ENCODE results near the gene SLC23A3.

The SLC23A3 gene

DNA sequence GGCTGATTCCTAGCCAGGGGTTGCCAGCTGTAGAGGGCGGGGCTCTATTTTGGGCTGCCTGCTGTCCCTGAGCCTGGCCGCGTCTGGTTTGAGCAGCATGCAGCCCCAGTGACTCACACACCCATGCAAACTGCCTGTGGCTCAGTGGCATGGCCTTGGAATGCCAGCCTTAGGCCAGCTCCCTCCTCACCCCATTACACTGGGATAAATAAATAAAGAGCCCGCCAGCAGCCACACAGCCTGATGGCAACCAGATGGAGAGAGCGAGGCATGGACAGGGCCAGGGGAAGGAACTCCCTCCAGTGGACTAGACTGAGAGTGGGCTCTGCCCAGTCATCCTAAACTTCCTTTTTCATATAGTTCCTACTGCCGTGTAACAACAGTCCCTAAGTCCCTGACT is 27.5 kb downstream of the SLC23A3 start:
- peak; percentile 77 for DNase-seq (ENCODE audit: low read depth, low spot score)

DNA sequence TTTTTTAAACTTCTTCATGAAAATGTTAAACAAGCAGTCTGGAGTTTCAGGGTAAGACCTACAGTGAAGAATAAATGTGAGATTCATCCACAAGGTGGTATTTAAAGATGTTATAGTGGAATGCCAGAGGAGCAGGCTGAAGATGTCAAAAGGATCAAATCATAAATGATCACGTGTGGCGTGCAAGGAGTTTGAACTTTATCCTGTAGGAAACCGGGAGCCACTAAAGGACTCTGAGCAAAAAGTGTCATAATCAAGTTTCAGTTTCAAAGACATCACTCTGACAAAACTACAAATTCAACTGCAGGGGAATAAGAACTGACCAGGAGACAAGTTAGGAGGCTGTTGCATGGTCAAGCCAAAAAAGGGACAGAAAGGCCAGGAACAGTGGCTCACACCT is 29.1 kb downstream of the SLC23A3 start:
- DNase-seq (ENCODE audit: low read depth, low spot score), result no peak

DNA sequence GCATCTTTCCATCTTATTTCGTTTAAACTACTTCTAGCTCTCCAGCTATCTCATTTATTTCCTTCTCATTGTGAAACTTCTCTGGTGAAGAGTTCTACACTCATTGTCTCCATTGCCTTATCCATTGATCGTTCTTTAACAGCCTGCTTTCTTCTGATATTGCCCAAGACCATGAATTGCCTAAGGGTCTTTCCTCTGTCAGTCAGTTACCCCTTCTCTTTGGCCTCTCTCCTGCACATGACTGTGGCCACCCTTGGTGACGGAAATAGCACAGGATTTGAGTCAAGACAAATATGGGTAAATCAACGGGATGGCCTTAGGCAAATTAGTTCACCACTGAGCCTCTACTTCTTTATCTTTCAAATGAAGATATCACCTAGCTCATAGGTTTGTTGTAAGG is 35.9 kb downstream of the SLC23A3 start:
- DNase-seq (ENCODE audit: low read depth, low spot score), result no peak

DNA sequence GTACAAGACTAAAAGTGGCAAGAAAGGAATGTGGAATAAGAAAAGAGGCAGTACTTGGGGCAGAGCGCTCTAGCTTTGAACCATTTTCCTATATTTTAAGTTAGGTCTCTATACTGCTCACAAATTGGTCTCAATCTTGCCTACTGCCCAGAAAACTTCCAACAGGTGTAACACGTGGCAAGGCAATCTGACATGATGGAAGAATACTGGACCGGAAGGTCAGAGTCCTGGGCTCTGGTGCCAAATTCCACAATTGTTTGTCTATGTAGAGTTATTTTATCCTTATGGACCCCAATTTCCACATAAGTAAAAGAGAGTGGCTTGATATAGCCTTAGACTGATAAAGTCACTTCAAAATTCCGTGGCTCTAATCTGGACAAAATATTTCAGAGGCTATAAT is 38.1 kb downstream of the SLC23A3 start:
- DNase-seq (ENCODE audit: low read depth, low spot score), result no peak

DNA sequence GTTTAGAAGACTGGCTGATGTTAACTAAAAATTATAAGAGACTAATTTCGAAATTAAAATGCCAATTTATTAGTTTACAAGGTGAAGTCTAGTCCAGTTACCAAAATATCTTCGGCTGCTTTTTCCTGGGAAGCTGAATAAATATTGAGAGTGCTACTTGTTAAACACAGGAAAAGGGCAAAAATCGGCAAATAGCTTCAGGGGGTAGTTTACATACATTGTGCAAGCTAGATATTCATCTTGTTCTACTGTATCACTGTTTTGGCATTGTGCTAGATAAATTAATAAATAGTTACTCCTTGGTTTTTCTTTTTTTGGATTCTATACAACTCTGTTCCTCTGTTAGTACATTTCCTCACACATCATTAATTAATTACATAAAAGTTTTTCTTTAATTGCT is 38.5 kb downstream of the SLC23A3 start:
- DNase-seq (ENCODE audit: low read depth, low spot score), result no peak

DNA sequence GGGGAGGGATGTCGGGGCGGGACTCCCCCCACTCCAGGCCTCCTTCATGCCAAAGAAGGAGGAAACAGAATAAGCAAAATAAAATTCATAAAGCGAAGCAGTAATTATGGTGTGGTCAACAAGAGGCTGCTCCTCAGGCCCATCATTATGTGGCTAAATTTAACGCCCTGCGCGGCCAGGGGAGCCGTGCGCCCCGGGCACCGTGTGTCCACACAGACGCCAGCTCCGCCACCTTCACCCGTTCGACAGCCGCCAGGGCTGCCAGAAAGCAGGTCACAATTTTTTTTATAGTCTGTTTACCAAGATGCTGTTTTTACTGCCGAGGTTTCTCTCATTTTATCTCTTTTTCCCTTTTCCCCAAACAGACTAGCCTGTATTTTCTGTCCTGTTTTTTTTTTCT is 40.2 kb downstream of the SLC23A3 start:
- DNase-seq (ENCODE audit: low read depth, low spot score), result no peak

DNA sequence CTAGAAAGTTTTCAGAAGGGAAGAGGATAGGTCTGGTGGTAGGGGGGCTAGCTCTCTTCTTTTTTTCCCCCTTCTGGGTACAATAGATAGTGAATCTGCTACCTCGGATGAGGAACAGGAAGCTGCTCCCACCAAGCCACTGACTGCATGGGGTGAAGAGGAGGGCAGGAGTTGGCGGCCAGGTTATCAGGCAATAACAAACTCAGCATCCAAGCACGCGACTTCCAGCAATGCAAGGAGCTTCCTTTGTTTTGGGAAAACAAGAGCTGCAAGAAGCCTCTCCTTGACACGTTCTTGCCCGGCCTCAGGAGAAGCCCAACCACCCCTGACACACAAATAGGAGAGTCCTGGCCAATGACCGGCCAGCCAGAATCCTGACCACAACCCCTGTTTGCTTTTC is 41.4 kb downstream of the SLC23A3 start:
- DNase-seq (ENCODE audit: low read depth, low spot score), result no peak

DNA sequence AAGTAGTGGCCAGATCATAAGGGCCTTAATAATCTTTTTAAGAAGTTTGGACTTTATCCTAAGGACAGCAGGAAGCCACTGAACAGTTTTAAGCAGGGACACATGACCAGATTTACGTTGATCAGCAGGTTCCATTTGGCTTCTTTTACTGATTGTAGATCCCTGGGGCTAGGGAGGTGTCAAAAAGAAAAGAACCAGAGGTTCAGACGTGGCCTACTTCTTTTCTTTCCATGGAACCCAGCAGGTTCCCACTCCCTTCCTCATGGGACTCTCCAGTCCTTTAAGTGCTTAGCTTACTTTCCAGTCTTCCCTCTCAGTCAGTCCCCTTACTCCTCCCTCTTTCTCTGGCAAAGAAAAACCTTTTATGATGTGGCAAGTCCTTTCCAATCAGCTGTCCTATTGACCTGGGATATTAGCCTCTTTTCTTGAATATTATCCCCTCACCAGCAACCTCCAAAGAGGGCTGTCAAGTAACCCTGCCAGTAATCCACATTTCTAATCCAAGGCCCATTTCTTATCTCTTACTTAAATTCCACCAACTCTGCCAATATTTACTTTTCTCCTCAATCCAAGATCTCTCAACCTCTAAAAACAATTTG is 42.7 kb downstream of the SLC23A3 start:
- DNase-seq (ENCODE audit: low read depth, low spot score), result no peak

DNA sequence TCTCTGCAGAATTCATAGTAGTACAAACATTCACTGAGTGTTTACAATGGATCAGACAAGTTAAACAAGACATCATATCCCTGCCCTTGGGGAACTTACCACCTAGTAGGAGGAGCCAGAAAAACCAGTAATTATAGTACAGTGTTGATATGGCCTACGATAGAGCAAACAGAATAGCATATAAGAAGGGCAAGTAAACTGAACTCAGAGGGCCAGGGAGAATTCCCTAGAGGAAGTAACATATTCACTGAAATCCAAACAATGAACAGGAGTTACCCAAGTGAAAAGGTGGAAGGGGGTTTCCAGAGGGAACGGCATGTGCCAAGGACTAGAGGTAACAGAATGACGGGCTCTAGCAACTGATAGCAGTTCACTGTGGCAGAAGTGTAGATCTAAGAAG is 43.3 kb downstream of the SLC23A3 start:
- no peak for DNase-seq (ENCODE audit: low read depth, low spot score)

DNA sequence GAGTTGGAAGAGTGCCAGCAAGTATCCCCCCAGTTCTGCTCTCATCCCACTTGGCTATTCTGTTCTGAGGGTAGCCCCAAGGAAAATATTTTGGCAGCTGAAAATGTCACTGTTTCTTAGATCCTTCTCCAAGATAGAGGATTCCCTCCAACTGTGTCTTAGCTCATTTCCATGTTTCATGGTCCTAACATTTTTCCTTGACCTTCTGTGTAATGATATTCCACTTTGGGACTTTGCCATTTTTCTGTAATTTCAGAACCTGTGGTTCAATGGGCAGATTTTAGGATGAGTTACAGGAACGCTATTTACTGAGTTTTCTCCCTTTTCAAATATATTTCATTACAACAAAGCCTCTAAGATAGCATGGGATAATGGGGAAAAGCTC is 44.0 kb downstream of the SLC23A3 start:
- no peak for DNase-seq (ENCODE audit: low read depth, low spot score)

DNA sequence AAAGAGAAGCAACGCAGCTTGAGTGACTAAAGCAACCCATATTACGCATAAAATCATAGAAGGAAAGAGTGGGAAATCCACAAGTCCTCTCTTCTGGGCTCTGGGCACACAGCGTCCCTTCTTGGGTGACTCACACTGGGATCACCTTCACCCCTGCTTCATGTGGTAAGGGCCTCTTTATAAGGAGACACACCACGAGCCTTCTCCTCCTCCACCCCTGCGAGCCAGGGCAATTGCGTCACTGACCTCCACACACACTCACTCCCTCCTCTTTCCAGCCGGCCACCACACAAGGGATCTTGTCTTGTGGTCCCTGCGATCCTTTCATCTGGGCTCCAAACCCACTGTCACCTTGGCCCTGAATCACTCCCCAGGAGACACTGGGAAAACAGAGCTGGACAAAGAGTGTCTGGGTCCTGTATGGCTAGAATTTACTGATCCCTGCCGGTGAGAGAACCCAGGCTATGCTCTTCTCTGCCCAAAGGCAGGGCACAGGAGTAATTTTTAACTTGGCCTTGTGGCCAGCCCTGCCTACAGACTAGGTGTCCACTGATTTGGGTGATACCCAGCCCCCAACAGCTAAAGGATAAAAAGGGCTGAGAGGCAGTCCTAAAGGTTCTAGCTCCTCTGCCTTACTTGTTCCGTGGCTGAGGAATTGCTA is 44.5 kb downstream of the SLC23A3 start:
- DNase-seq (ENCODE audit: low read depth, low spot score), result no peak

DNA sequence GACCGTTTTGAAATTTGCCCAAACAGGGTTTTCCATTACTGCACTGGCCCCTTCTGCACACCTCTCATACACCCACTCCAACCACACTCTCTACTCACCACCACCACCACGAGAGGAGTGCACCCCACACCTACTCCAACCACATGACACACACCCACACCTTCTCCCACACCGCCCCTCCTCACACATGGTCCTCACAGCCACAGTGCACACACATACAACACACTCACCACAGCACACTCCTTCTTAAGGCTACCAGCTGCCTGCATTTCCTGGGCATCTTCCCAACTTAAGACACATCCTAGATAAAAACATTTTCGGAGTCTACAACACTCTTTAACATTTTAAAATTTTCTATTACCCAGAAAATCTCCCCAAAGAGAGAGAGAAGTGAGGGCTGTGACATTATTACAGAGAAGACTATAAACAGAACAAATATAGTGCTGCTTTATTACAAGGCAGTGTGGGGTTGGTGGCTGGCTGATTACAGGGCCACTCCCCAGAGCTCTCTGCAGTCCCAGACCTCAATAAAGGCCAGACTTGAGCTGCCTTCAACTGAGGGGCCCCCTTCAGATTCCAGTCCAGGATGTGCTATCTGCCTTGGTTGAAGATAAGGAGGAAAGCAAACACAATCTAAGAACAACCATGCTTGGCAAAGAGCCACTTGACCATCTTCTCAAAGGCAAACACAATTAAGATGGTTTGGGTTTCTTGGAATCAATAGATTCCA is 45.3 kb downstream of the SLC23A3 start:
- DNase-seq (ENCODE audit: low read depth, low spot score), result no peak

DNA sequence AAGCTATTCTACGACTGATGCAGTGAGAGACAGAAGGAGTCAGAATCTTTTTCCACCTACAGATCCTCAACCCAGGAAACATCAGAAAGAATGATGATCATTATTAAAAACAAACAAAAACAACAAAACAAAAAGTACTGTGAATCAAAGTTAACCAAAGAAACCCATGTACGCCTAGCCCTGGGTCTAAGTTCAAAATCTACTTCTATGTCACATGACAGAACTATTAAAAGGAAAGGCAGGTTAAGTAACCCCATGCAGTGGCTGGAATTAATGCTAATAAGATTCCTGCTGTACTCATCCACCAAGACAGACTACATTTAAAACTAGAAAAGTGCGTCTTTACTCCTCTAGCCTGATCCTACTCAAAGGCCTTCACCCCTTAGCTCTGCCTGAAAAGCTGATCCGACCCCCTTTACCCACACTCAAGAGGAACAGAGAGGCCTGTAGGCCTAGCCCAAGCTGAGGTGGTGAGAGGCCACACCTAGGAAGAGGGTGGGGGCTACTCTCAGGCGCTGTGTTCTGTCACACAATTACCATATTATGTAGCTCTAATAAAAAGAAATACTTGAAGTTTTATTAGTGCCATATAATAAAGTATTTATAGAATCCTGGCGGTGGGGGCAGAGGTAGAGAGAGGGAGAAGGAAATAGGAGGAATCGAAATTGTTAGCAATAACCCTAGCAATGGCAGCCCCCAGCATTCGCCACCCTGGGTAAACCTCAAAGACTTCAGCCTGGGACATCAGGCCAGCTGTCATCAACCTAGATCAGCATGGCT is 46.3 kb downstream of the SLC23A3 start:
- DNase-seq (ENCODE audit: low read depth, low spot score), result no peak

DNA sequence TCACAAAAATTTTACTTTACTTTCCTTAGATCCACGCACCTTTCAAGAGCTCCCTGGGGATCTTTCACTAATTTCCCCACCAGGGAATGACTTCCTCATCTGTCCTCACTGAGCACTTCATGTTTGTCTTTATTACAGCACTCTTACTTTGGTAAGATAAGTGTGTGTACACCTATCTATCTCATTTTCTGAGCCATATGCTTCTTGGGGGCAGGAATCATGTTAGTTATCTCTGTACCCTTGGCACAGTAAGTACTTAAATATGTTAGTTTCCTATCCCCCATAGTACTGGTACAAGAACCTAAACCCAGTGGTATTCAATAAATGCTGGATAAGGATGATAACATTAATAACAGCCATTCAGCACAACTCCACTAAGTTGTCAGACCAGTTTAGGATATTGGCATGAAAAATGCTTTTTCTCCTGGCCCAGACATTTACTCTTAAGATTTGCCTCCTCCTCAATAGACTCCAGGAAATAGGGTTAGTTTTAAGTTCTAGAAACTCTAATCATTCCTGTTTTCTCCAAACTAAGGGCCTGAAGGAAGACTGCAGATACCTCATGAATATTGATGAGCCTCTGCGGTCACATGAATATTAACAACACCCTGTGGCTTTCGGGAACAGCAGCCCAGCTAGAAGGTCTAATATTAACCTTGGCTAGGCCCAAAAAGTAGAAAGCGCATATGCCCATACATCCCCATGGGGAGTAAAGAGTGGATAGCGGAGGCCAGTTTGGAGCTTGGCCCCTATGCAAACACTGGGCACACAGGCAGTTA is 47.4 kb downstream of the SLC23A3 start:
- no peak for DNase-seq (ENCODE audit: low read depth, low spot score)

DNA sequence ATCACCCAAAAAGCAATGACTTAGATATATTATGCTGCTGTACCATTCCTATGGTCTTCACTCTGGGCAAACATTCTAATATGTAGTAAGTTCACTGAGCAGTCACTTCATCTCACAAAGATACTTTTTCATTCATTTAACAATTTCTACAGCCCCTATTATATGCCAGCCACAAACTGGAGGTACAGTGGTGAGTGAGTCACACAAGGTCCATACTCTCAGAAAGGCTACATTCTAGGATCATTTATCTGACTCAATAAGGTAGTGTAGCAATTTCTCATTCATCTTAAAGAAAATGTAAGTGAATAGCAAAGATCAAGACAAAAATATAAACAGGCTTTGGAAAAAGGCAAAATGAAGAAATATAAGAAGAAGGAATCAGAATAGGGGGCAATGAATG is 49.7 kb downstream of the SLC23A3 start:
- no peak for DNase-seq (ENCODE audit: low read depth, low spot score)

DNA sequence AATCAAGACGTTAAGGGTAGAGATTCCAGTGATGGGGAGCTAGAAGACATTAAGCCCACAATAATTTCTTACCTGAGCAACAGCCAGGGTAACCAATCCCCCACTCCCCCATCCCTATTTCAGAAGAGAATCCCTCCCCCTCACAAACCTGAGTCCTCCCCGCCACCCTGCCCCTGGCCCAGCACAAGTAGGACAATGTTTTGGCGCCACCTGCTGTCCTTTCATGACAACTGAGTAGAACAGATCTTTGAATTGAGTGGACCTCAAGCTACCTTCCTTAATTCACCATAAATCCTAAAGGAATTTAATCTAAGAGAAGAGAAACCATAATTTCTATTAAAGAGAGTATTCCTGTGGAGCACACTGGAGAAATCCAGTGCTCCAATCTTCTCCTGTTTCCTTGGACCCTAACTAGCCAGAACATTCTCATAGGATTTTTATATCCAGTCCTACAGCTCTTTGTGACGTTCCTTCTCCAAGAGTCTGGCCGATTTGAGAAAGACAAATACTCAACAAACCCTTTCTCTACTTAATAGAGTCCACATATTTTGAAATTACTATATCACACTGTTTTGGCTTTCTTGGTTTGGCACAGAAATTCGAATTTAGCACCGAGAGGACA is 50.3 kb downstream of the SLC23A3 start:
- no peak for DNase-seq (ENCODE audit: low read depth, low spot score)

DNA sequence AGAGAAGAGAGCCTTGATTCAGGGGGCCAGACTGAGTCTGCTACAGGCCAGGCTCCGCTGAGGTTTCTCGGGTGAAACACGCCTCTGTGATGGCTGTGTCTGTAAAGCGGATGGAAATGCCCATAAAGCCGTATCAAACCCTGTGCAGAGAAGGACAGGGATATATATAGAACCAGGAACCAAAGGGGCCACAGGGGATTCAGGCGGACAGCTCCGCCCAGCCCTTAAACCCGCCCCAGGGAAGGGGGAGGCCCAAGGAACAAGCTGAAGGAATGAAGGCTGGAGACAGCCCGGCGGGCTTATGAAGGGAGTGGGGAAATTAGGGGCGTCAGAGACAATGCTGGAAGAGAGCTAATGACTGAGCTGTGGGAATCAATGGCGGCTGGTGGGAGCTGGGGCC is 51.3 kb downstream of the SLC23A3 start:
- DNase-seq (ENCODE audit: low read depth, low spot score), result no peak

DNA sequence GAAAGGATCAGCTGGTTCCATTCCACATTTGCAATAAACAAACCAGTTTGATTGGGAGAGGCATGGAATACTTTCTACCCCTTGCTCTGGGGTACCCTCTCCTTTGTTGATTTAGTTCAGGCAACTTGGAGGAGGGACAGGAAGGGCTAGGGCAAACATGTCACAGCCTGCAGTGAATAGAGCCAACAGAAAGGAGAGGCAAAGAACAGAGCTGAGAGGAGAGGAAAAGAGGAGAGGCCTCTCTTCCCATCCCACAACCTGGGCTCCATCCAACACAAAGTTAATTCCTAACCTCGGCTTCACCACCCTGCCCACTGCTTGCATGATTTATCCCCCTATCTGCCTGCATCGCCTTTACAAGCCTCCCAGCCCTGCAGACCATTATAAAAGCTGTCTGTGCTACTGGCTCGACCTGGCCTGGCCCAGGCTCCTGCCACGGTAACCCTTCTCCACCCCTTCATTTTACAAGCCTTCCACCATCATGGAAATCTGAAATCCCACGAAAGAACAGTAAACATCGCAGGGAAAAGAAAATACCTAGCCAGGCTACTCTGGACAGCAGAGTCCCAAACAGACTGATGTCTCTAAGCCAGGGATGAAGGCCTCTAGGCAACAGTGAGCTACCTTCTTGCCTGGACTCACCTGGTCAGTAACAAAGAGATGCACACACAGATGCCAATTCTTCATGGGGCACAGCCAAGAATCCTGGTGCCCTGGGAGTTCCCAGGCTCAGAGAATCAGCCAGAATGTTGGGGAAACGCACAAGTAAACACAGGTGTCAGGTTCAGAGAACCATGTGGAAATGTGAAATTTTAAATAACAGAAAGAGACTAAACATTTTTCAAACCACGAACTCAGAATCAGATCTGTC is 52.8 kb downstream of the SLC23A3 start:
- no peak for DNase-seq (ENCODE audit: low read depth, low spot score)

DNA sequence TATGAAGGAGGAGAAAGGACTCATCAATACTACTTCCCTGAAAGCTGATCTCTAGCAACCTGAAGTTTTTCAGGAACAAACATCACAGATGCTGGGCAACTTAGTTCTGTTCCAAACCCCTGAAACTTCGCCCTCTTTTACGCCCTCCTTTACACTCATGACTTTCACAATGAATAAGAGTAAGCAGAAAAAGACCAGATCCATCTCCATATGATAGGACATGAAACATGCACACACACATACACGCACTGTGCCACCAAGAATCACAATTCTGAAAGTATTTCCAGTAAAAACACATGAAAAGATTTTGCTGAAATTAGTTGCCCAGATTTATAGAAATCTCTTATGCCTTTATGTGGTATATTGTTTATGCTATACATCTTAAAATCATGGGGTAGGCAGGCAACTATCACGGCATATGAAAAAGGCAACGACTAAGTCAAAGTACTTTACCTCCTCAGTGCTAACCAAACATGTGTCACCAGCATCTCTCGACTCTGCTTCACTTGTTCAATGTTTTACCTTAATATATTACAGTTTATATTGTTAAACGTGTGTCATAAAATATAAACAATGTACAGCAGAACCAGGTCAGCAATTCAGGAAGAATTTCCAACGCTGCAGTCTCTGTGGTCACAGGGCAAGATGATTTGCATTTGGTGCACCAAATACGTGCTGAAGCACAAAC is 57.0 kb downstream of the SLC23A3 start:
- no peak for DNase-seq (ENCODE audit: low read depth, low spot score)

DNA sequence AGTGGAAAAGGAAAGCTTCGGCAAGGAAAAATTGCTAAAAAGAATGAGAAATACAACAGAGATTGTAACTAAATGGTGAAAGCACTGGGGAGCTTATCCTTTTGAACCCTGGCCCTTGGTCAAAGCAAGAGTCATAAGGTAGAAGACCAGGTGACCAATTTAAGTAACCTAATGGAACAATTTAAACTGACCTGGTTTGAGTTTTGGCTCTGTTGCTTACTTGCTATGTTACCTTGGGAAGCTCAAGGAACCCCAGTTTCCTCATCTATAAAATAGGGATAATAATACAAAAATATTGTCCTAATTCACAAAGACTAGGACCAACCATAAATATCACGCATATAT is 57.8 kb downstream of the SLC23A3 start:
- DNase-seq (ENCODE audit: low read depth, low spot score), result no peak
